ENCODE results near the gene NUCKS1.

GRCh38 chr1:205750138-205751035 lies at the start of gene NUCKS1:
- TF ChIP-seq POLR2AphosphoS5 (IDR thresholded peaks at IDR 0.05; ENCODE audit: low read depth, low read length): peak; percentile 45; the same call in 1 of the 2 replicates
- peak; percentile 31; the same call in 1 of the 2 replicates for TF ChIP-seq POLR2A (IDR thresholded peaks at IDR 0.05; ENCODE audit: low read depth, low read length)

Measured in GM12892 (cell line).